Hepatocyte (in vitro differentiated cells): Measurements from ENCODE around the gene LRRC4C.

Source experiments
- EZH2phosphoT487 ChIP-seq: fragments of 200-600 bp; sonication (generic); IDR thresholded peaks from one replicate; pipeline ENCODE4 v1.6.1; 2018; ENCODE audit warnings: antibody characterized with exemption, mild to moderate bottlenecking, low read depth, moderate library complexity; ENCODE audit not compliant: unreplicated experiment, severe bottlenecking
- TF ChIP-seq, protein P1 (sequence below): fragments of 200-600 bp; sonication (generic); IDR thresholded peaks from 2 replicates; pipeline ENCODE4 v1.5.1; 2016; ENCODE audit warnings: antibody characterized with exemption, mild to moderate bottlenecking; ENCODE audit not compliant: poor library complexity

GRCh38 chr11:41010361-41011050 is 448.9 kb downstream of the LRRC4C start:
- TF ChIP-seq, protein P1, sequence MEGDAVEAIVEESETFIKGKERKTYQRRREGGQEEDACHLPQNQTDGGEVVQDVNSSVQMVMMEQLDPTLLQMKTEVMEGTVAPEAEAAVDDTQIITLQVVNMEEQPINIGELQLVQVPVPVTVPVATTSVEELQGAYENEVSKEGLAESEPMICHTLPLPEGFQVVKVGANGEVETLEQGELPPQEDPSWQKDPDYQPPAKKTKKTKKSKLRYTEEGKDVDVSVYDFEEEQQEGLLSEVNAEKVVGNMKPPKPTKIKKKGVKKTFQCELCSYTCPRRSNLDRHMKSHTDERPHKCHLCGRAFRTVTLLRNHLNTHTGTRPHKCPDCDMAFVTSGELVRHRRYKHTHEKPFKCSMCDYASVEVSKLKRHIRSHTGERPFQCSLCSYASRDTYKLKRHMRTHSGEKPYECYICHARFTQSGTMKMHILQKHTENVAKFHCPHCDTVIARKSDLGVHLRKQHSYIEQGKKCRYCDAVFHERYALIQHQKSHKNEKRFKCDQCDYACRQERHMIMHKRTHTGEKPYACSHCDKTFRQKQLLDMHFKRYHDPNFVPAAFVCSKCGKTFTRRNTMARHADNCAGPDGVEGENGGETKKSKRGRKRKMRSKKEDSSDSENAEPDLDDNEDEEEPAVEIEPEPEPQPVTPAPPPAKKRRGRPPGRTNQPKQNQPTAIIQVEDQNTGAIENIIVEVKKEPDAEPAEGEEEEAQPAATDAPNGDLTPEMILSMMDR, result no peak
- no peak for TF ChIP-seq EZH2phosphoT487
